ENCODE results near the gene ANKRA2. TPM values are rescaled to one million over a fixed set of nuclear protein-coding genes. Genes with fewer than 3 reads are reported as not detected.

Gene ANKRA2
- total and polyA plus RNA-seq, 4 experiments from 2014 or later, result 15.9 to 59.4 (median 40.2) TPM

DNA sequence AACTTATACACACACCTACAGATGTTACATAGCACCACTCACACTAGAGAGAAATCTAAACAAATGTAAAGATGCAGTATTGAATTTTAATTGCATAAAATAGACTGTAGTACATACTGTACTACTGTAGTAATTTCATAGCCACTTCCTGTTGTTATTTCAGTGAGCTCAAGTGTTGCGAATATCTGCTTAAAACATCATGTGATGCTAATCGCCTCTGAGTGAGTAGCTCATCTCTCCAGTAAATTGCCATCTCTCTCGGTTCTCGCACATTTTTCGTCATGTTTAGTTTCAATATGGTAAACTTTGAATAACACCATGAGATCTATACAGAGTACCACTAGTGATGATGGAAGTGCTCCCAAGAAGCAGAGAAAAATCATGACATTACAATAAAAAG lies 38.6 kb upstream of the ANKRA2 start:
- no peaks in the 10 kb centered on the region for H3K4me1 Mint-ChIP-seq
- no peak overlapping the region for H3K4me3 ChIP-seq (ENCODE audit: low read length in 2 of 2)
- intact Hi-C loops (cut with micrococcal nuclease), result no loop called here
- peaks cover 0 to 12% (median 6%) of the 10 kb centered on the region in 8 donors for H3K9me3 Mint-ChIP-seq
- CTCF ChIA-PET (ENCODE audit: partially characterized antibody), result interaction anchor here (1.2 kb wide), 1 partner anchor 35 kb away, joined by 3 read pairs; no protein-coding TSS in a partner anchor
- no peaks in the 10 kb centered on the region for H3K27me3 ChIP-seq (ENCODE audit: insufficient read depth, low read length)
- peaks cover 2 to 5% of the 10 kb centered on the region in 2 donors for H3K27me3 Mint-ChIP-seq
- POLR2A ChIA-PET (ENCODE audit: partially characterized antibody), result no interaction called here
- no peak overlapping the region for H3K4me3 Mint-ChIP-seq
- no peaks in the 10 kb centered on the region for H3K36me3 ChIP-seq (ENCODE audit: insufficient read depth, low read length)
- no peaks in the 10 kb centered on the region for H3K36me3 Mint-ChIP-seq
- no peak overlapping the region for H3K27ac ChIP-seq (ENCODE audit: low read depth, low read length)
- H3K4me1 ChIP-seq (ENCODE audit: insufficient read depth, low read length), result no peaks in the 10 kb centered on the region
- no peak for DNase-seq
- no peaks in the 10 kb centered on the region for H3K9me3 ChIP-seq (ENCODE audit: control insufficient read depth in 1 of 2, low read length in 2 of 2)
- H3K27ac Mint-ChIP-seq, result no peak overlapping the region

DNA sequence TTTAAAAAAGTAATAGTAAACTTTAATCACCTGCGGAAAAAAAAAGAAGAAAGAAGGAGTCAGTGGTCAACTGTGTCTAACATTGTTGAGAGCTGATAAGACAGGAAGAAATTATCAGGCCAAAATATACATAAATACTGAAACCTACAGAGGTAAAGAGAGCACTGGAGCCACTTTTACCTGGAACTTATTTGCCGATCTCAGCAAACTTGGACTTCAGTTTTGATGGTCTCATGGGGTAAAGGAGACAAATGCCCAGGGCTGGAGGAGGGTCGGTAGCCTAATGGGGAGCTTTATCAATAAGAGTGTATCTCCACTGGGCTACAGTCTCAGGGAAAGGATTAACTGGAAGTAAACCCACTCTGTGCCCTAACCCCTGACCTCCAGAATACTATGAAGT lies 33.9 kb upstream of the ANKRA2 start:
- CTCF ChIA-PET (ENCODE audit: partially characterized antibody), result interaction anchor here (0.6 kb wide), 1 partner anchor 1433 kb away, joined by 3 read pairs; no protein-coding TSS in a partner anchor

DNA sequence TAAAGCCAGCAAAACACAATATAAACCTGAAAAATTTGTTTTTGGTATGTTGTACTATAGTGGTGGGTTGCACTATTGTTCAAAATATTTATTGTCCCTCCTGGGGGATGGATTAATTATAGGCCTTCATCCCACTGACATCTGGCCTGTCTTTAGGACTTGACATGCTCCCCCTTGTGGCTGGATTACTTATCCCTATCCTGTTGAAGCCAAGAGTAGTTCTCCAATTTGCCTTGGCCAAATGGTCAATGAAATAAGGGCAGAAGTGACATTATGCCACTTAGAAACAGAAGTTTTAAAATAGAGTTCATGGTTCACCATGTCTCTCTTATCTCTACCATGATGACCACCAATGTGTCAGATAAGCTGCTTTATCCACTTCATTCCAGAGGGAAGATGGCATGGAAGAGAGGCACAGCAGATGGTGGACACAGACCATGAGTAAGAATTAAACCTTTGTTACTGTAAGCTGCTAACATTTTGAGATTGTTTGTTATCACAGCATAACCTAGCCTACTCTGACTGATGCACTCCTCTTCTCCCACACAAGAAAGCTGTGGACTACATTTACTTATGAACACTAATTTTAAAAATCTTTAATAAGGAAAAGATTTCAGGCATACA lies 31.4 kb upstream of the ANKRA2 start:
- ChIA-PET POLR2A (ENCODE audit: partially characterized antibody) (no interaction called here), CTCF (ENCODE audit: partially characterized antibody) (interaction anchor here (1.0 to 2.1 kb wide), 7 partner anchors 8 to 1053 kb away, joined by 3 to 8 read pairs (median 3); no protein-coding TSS in a partner anchor)
- Histone ChIP-seq H3K36me3 (ENCODE audit: insufficient read depth, low read length) (no peaks in the 10 kb centered on the region), H3K4me3 (ENCODE audit: low read length in 2 of 2) (no peak overlapping the region), H3K27ac (ENCODE audit: low read depth, low read length) (no peak overlapping the region), H3K9me3 (ENCODE audit: control insufficient read depth in 1 of 2, low read length in 2 of 2) (no peaks in the 10 kb centered on the region), H3K27me3 (ENCODE audit: insufficient read depth, low read length) (no peaks in the 10 kb centered on the region), H3K4me1 (ENCODE audit: insufficient read depth, low read length) (no peaks in the 10 kb centered on the region)
- Mint-ChIP-seq H3K4me3 (no peak overlapping the region), H3K27me3 (peaks cover 0 to 7% of the 10 kb centered on the region in 2 donors), H3K27ac (no peak overlapping the region), H3K36me3 (no peaks in the 10 kb centered on the region), H3K4me1 (no peaks in the 10 kb centered on the region), H3K9me3 (peaks cover 0 to 6% (median 4%) of the 10 kb centered on the region in 8 donors)
- intact Hi-C loops (cut with micrococcal nuclease), result no loop called here
- DNase-seq, result no peak

More for the DNA sequence above, 33.9 kb upstream of the ANKRA2 start:
- peaks cover 0 to 12% (median 6%) of the 10 kb centered on the region in 8 donors for H3K9me3 Mint-ChIP-seq
- Histone ChIP-seq H3K36me3 (ENCODE audit: insufficient read depth, low read length) (no peaks in the 10 kb centered on the region), H3K27me3 (ENCODE audit: insufficient read depth, low read length) (no peaks in the 10 kb centered on the region), H3K4me1 (ENCODE audit: insufficient read depth, low read length) (no peaks in the 10 kb centered on the region), H3K9me3 (ENCODE audit: control insufficient read depth in 1 of 2, low read length in 2 of 2) (no peaks in the 10 kb centered on the region), H3K27ac (ENCODE audit: low read depth, low read length) (no peak overlapping the region), H3K4me3 (ENCODE audit: low read length in 2 of 2) (no peak overlapping the region)
- no peak overlapping the region for H3K27ac Mint-ChIP-seq
- no peak overlapping the region for H3K4me3 Mint-ChIP-seq
- POLR2A ChIA-PET (ENCODE audit: partially characterized antibody), result no interaction called here
- H3K27me3 Mint-ChIP-seq, result peaks cover 0 to 7% of the 10 kb centered on the region in 2 donors
- H3K4me1 Mint-ChIP-seq, result no peaks in the 10 kb centered on the region
- intact Hi-C loops (cut with micrococcal nuclease), result no loop called here
- no peaks in the 10 kb centered on the region for H3K36me3 Mint-ChIP-seq
- no peak for DNase-seq

DNA sequence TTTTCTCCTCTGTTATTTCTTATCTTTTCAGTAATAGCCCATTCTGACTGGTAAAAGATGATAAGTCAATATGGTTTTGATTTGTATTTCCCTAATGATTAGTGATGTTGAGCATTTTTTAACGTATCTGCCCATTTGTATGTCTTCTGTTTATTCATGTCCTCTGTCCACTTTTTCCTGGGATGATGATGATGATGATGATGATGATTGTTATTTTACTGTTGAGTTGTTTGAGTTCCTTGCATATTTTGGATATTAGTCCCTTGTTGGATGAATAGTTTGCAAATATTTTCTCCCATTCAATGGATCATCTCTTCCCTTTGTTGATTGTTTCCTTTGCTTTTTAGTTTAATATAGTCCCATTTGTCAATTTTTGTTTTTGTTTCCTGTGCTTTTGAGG lies 27.1 kb upstream of the ANKRA2 start:
- Histone ChIP-seq H3K4me1 (ENCODE audit: insufficient read depth, low read length) (no peaks in the 10 kb centered on the region), H3K36me3 (ENCODE audit: insufficient read depth, low read length) (no peaks in the 10 kb centered on the region), H3K27me3 (ENCODE audit: insufficient read depth, low read length) (no peaks in the 10 kb centered on the region), H3K4me3 (ENCODE audit: low read length in 2 of 2) (no peak overlapping the region), H3K9me3 (ENCODE audit: control insufficient read depth in 1 of 2, low read length in 2 of 2) (no peaks in the 10 kb centered on the region), H3K27ac (ENCODE audit: low read depth, low read length) (no peak overlapping the region)
- DNase-seq, result no peak
- no peaks in the 10 kb centered on the region for H3K9me3 Mint-ChIP-seq
- no peak overlapping the region for H3K4me3 Mint-ChIP-seq
- H3K27ac Mint-ChIP-seq, result no peak overlapping the region
- intact Hi-C loops (cut with micrococcal nuclease), result loop anchor here (5.0 kb wide), 1 partner anchor 100 kb away; no protein-coding TSS in a partner anchor
- ChIA-PET POLR2A (ENCODE audit: partially characterized antibody) (no interaction called here), CTCF (ENCODE audit: partially characterized antibody) (interaction anchor here (1.9 to 9.4 kb wide), 8 partner anchors 11 to 200 kb away, joined by 5 to 185 read pairs (median 10); no protein-coding TSS in a partner anchor)
- no peaks in the 10 kb centered on the region for H3K27me3 Mint-ChIP-seq
- no peaks in the 10 kb centered on the region for H3K4me1 Mint-ChIP-seq
- no peaks in the 10 kb centered on the region for H3K36me3 Mint-ChIP-seq

DNA sequence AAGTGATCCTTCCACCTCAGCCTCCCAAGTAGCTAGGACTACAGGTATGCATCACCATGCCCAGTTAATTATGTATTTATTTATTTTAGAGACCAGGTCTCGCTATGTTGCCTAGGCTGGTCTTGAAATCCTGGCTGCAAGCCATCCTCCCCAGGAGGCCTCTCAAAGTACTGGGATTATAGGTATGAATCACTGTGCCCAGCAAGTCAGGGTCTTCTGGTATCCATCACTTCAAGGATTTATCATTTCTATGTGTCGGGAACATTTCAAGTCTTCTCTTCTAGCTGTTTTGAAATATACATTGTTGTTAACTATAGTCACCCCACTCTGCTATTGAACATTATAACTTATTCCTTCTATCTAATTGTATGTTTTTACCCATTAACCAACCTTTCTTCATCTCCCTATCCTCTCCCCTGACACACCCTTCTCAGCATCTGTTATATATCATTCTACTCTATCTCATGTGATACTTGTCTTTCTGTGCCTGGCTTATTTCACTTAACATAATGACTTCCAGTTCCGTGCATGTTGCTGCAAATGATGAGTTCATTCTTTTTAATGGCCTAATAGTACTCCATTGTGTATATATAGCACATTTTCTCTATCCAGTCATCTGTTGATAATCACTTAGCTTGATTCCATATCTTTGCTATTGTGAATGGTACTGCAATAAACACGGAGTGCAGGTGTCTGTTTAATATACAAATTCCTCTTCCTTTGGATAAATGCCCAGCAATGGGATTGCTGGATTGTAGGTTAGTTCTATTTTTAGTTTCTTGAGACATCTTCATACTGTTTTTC lies 26.5 kb upstream of the ANKRA2 start:
- Mint-ChIP-seq H3K27me3 (no peaks in the 10 kb centered on the region), H3K4me3 (no peak overlapping the region), H3K4me1 (no peaks in the 10 kb centered on the region), H3K9me3 (no peaks in the 10 kb centered on the region), H3K27ac (no peak overlapping the region), H3K36me3 (no peaks in the 10 kb centered on the region)
- no peak overlapping the region for H3K27ac ChIP-seq (ENCODE audit: low read depth, low read length)
- ChIA-PET POLR2A (ENCODE audit: partially characterized antibody) (interaction anchor here (0.9 kb wide), 1 partner anchor 204 kb away, joined by 3 read pairs; no protein-coding TSS in a partner anchor), CTCF (ENCODE audit: partially characterized antibody) (interaction anchor here (0.6 to 9.4 kb wide), 20 partner anchors 8 to 1058 kb away, joined by 3 to 185 read pairs (median 6); no protein-coding TSS in a partner anchor)
- H3K4me3 ChIP-seq (ENCODE audit: low read length in 2 of 2), result no peak overlapping the region
- intact Hi-C loops (cut with micrococcal nuclease), result loop anchor here (1.0 to 5.0 kb wide), 5 partner anchors 100 to 1056 kb away; partner anchors contain the start of gene ENC1
- H3K27me3 ChIP-seq (ENCODE audit: insufficient read depth, low read length), result no peaks in the 10 kb centered on the region
- H3K36me3 ChIP-seq (ENCODE audit: insufficient read depth, low read length), result no peaks in the 10 kb centered on the region
- no peaks in the 10 kb centered on the region for H3K4me1 ChIP-seq (ENCODE audit: insufficient read depth, low read length)
- H3K9me3 ChIP-seq (ENCODE audit: control insufficient read depth in 1 of 2, low read length in 2 of 2), result no peaks in the 10 kb centered on the region
- DNase-seq, result no peak

DNA sequence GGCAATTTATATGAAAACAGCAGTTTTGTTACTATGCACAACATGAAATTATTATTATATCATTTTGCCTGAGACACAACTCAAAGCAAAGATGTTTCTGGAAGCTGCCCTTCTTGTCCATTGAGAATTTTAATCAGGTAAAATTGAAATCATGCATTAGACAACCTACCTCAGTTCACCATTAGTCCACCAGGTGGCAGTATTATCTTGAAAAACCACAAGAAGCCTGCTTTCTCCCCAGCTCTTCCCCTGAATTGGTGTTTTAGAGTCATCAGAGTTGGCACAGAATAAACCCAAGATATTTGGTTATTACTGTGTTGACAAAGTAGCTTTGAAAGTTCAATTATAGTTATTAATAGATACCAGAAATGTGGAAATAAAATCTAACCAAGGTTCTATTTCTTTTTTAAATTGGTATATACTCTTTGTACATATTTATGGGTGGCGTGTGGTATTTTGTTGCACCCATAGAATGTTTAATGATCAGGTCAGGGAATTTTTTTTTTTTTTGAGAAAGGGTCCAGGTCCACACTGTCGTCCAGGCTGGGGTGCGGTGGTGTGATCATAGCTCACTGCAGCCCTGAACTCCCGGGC lies 25.8 kb upstream of the ANKRA2 start:
- no peaks in the 10 kb centered on the region for H3K4me1 ChIP-seq (ENCODE audit: insufficient read depth, low read length)
- H3K27ac ChIP-seq (ENCODE audit: low read depth, low read length), result no peak overlapping the region
- H3K27ac Mint-ChIP-seq, result no peak overlapping the region
- no peaks in the 10 kb centered on the region for H3K36me3 ChIP-seq (ENCODE audit: insufficient read depth, low read length)
- H3K9me3 ChIP-seq (ENCODE audit: control insufficient read depth in 1 of 2, low read length in 2 of 2), result no peaks in the 10 kb centered on the region
- no peaks in the 10 kb centered on the region for H3K36me3 Mint-ChIP-seq
- ChIA-PET CTCF (ENCODE audit: partially characterized antibody) (interaction anchor here (0.7 to 9.4 kb wide), 21 partner anchors 9 to 1058 kb away, joined by 3 to 185 read pairs (median 5); no protein-coding TSS in a partner anchor), POLR2A (ENCODE audit: partially characterized antibody) (interaction anchor here (0.9 kb wide), 1 partner anchor 205 kb away, joined by 3 read pairs; no protein-coding TSS in a partner anchor)
- H3K27me3 ChIP-seq (ENCODE audit: insufficient read depth, low read length), result no peaks in the 10 kb centered on the region
- DNase-seq, result peak; percentile 51 to 66 (median 62)
- no peaks in the 10 kb centered on the region for H3K27me3 Mint-ChIP-seq
- H3K4me3 Mint-ChIP-seq, result no peak overlapping the region
- H3K9me3 Mint-ChIP-seq, result no peaks in the 10 kb centered on the region
- H3K4me1 Mint-ChIP-seq, result no peaks in the 10 kb centered on the region
- intact Hi-C loops (cut with micrococcal nuclease), result loop anchor here (1.0 to 5.0 kb wide), 5 partner anchors 101 to 1057 kb away; partner anchors contain the start of gene ENC1
- no peak overlapping the region for H3K4me3 ChIP-seq (ENCODE audit: low read length in 2 of 2)

DNA sequence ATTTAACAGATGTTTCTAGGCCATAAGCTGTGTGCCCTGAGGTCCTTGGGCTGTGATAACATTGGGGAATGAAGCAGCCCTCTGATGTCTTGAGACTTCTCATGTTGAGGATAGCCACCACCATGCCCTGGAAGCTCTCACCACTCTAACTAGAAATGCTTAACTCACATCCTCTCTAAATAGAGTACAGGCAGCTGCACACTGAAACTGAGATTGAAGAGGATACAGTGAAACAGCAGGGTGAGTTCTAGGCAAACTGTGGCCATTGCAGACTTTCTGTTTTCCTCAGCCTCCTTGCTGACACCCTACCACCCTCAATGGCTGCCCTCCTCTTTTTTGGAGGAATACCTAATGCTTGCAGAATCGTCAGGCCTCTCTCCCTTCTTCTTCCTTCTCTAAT lies 22.5 kb upstream of the ANKRA2 start:
- Histone ChIP-seq H3K4me1 (ENCODE audit: insufficient read depth, low read length) (no peaks in the 10 kb centered on the region), H3K27me3 (ENCODE audit: insufficient read depth, low read length) (no peaks in the 10 kb centered on the region), H3K4me3 (ENCODE audit: low read length in 2 of 2) (no peak overlapping the region), H3K9me3 (ENCODE audit: control insufficient read depth in 1 of 2, low read length in 2 of 2) (no peaks in the 10 kb centered on the region), H3K27ac (ENCODE audit: low read depth, low read length) (no peak overlapping the region), H3K36me3 (ENCODE audit: insufficient read depth, low read length) (no peaks in the 10 kb centered on the region)
- Mint-ChIP-seq H3K27ac (no peak overlapping the region), H3K4me1 (no peaks in the 10 kb centered on the region), H3K27me3 (no peaks in the 10 kb centered on the region), H3K36me3 (no peaks in the 10 kb centered on the region), H3K9me3 (no peaks in the 10 kb centered on the region), H3K4me3 (no peak overlapping the region)
- ChIA-PET CTCF (ENCODE audit: partially characterized antibody) (interaction anchor here (9.4 kb wide), 1 partner anchor 204 kb away, joined by 185 read pairs; no protein-coding TSS in a partner anchor), POLR2A (ENCODE audit: partially characterized antibody) (no interaction called here)
- intact Hi-C loops (cut with micrococcal nuclease), result no loop called here
- no peak for DNase-seq
